22Rv1 (cell line): ENCODE data around the gene TMEM18.
"Not testable (repeated sequence)": the region's sequence is repeated elsewhere in the genome, so short reads cannot be mapped to it uniquely, and the experiment has no call there.

Experiments
- H3K27ac ChIP-seq: fragments of 450-650 bp; 2 replicates; pipeline ENCODE4 v1.5.1; 2017
- CTCF ChIP-seq: fragments of 450-650 bp; IDR thresholded peaks from 2 replicates; pipeline ENCODE4 v1.5.1; 2017; ENCODE audit warnings: mild to moderate bottlenecking
- ZFX ChIP-seq: fragments of 450-650 bp; IDR thresholded peaks from 2 replicates; pipeline ENCODE4 v1.6.1; 2017; ENCODE audit warnings: antibody characterized with exemption, borderline replicate concordance

TMEM18 gene

DNA sequence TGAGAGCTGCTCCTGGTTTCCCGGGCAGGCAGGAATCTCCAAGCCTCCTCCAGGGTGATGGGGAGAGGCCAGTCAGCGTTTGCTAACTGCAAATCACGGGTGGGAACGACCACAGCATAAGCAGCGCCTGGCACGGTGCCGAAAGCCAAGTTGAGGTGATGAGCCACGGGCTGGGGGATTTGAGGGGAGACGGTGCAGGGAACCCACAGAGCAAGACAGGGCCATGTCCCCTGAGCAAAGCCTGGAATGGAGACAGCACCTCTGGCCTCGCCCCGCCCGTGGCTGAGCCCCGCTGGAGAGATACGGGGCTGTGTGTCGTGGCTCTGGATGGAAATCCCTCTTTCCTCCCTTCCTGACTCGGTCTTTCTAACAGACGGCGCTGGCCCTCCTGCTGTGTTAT is 31.5 kb upstream of the TMEM18 start:
- H3K27ac ChIP-seq: no peak overlapping the region
- TF ChIP-seq CTCF: no peak
- no peak for TF ChIP-seq ZFX

DNA sequence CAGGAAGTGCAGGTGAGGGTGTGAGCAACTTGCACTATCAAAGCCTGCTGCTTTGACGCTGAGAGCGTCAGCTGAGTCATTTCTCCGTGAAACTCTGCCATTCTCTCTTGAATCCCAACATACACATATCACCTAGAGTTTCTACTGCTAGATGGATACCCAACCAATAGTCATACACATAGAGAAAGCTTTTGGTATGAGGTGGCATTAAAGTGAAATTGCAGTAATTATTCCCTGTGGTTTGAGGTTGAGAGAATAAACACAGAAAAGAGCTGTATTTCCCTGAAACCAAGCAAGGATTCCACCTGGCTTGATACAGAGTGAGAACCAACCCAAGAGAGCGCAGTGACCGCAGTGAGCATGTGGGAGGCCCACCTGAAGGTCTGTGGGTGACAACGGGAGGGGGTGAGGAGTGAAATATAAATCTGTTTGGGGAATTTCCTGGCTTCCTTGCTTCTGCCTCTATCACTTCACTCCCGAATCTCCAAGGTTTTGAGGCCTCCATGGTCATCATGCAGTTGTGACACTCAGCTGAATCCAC is 28.8 kb upstream of the TMEM18 start:
- TF ChIP-seq CTCF (no peak), ZFX (no peak)
- no peak overlapping the region for H3K27ac ChIP-seq

GRCh38 chr2:702765-703164 is 25.6 kb upstream of the TMEM18 start:
- H3K27ac ChIP-seq: not testable (repeated sequence)

- TF ChIP-seq CTCF: no peak
- no peak for TF ChIP-seq ZFX
- H3K27ac ChIP-seq: no peak overlapping the region
Observed at GRCh38 chr2:696999-697627, 19.9 kb upstream of the TMEM18 start.

GRCh38 chr2:696463-696862 is 19.3 kb upstream of the TMEM18 start:
- TF ChIP-seq CTCF (no peak), ZFX (no peak)
- no peak overlapping the region for H3K27ac ChIP-seq

- H3K27ac ChIP-seq: no peak overlapping the region
- no peak for TF ChIP-seq ZFX
- no peak for TF ChIP-seq CTCF
Observed at GRCh38 chr2:694906-695510, 17.8 kb upstream of the TMEM18 start.

DNA sequence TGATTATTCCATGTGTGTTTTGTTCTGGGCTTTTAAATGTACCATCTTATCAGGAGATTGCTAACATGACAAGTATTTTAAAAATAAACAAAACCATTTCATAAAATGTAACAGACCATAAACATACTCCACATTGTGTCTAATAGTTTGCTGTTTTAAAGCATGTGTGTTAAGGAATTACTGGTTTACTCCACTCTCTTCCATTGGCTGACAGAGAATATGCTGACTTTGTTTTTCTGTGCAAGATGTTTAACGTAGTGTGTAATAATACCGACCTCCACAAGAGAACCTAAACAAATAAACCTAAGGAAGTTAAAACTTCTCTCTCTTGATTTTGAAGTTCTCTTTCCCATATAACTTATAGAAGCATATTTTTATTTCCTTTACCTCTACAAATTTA is 17.0 kb upstream of the TMEM18 start:
- TF ChIP-seq ZFX: no peak
- no peak for TF ChIP-seq CTCF
- no peak overlapping the region for H3K27ac ChIP-seq

DNA sequence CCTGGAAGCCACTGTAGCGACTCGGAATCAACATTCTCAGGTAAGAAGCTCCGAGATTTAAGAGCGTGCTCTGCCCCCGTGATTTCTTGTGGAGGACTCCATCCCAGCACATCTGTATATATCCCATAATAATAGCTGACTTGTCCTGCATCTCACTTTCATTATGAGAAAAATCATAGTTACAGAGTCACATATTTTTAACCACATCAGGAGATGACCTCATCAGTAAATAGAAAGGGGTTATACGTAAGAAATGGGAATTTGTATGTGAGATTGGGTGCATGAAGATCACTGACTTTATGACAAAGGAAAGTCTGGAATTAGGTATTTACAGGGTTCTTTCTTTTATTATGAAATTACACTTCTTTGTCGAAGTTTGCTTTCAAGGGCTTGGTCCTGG is 16.4 kb upstream of the TMEM18 start:
- no peak for TF ChIP-seq ZFX
- TF ChIP-seq CTCF: no peak
- H3K27ac ChIP-seq: no peak overlapping the region
